Measurements from ENCODE around the gene CYP2B6.

DNA sequence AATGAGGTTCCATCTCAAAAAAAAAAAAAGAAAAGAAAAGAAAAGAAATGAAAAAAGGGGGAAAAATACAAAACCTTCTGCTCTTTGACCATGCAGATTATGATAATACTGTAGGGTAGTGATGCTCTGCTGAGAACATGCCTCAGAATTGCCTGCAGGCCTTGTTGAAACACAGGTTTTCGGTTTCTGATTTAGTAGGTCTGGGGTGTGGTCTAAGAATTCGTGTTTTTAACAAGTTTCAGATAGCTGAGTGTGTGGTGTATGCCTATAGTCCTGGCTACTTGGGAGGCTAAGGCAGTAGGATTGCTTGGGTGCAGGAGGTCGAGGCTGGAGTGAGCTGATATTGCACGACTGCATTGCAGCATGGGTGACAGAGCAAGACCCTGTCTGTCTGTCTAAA, 14.9 kb upstream of the CYP2B6 start:
- TF ChIP-seq, protein P1, sequence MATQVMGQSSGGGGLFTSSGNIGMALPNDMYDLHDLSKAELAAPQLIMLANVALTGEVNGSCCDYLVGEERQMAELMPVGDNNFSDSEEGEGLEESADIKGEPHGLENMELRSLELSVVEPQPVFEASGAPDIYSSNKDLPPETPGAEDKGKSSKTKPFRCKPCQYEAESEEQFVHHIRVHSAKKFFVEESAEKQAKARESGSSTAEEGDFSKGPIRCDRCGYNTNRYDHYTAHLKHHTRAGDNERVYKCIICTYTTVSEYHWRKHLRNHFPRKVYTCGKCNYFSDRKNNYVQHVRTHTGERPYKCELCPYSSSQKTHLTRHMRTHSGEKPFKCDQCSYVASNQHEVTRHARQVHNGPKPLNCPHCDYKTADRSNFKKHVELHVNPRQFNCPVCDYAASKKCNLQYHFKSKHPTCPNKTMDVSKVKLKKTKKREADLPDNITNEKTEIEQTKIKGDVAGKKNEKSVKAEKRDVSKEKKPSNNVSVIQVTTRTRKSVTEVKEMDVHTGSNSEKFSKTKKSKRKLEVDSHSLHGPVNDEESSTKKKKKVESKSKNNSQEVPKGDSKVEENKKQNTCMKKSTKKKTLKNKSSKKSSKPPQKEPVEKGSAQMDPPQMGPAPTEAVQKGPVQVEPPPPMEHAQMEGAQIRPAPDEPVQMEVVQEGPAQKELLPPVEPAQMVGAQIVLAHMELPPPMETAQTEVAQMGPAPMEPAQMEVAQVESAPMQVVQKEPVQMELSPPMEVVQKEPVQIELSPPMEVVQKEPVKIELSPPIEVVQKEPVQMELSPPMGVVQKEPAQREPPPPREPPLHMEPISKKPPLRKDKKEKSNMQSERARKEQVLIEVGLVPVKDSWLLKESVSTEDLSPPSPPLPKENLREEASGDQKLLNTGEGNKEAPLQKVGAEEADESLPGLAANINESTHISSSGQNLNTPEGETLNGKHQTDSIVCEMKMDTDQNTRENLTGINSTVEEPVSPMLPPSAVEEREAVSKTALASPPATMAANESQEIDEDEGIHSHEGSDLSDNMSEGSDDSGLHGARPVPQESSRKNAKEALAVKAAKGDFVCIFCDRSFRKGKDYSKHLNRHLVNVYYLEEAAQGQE (IDR thresholded peaks at IDR 0.05; ENCODE audit: borderline replicate concordance): no peak
- TF ChIP-seq EZH2 (IDR thresholded peaks at IDR 0.05; ENCODE audit: borderline replicate concordance, insufficient read depth, low read length, poor library complexity, severe bottlenecking) (no peak), EP300 (conservative IDR thresholded peaks at IDR 0.05; ENCODE audit: poor library complexity, severe bottlenecking) (no peak), TAF1 (IDR thresholded peaks at IDR 0.05; ENCODE audit: low read depth) (no peak), CTCF (IDR thresholded peaks at IDR 0.05; ENCODE audit: poor library complexity, severe bottlenecking) (no peak), POLR2AphosphoS5 (IDR thresholded peaks at IDR 0.05) (no peak)
